Ovary (tissue), 9 donors: ENCODE data around the gene ALK. TPM values are rescaled to one million over a fixed set of nuclear protein-coding genes. Genes with fewer than 3 reads are reported as not detected.

ENCODE experiments used
- DNase-seq, 5 donors: peaks; one replicate each; pipeline ENCODE4 v3.0.0-alpha.2; 2019 to 2020
- H3K27ac ChIP-seq, 2 donors: fragments of 200-600 bp; one replicate each; pipeline versions ENCODE4 v1.5.1 to v1.8.0; 2019 to 2022
- H3K27me3 ChIP-seq: fragments of 200-600 bp; one replicate; pipeline ENCODE4 v1.8.0; 2022
- H3K36me3 ChIP-seq: fragments of 200-600 bp; sonication (generic); one replicate; pipeline ENCODE4 v1.5.1; 2019
- H3K4me1 ChIP-seq: one replicate; pipeline ENCODE4 v1.8.1; 2013; ENCODE audit warnings: mild to moderate bottlenecking, moderate library complexity; ENCODE audit not compliant: insufficient read depth
- H3K4me3 ChIP-seq: fragments of 200-600 bp; sonication (generic); one replicate; pipeline ENCODE4 v1.5.1; 2017
- H3K9me3 ChIP-seq, 2 donors: fragments of 200-600 bp in 1 of 2; sonication (generic) in 1 of 2; one replicate each; pipeline versions ENCODE4 v1.5.1 to v1.8.1; 2013 to 2019; ENCODE audit warnings: mild to moderate bottlenecking in 1 of 2, moderate library complexity in 1 of 2
- EP300 ChIP-seq: sonication (generic); formaldehyde crosslinking; IDR thresholded peaks from one replicate; pipeline ENCODE4 v1.6.1; 2017; ENCODE audit warnings: antibody characterized with exemption
- POLR2A ChIP-seq: fragments of 450-650 bp; IDR thresholded peaks from one replicate; pipeline ENCODE4 v1.6.1; 2017; ENCODE audit warnings: antibody characterized with exemption, mild to moderate bottlenecking, moderate library complexity
- WGBS, 3 donors: extraction: QIAGEN DNeasy Blood & Tissue Kit in 1 of 3; methylation state at CpG; one replicate each; pipeline versions ENCODE4 v1.1.5 to v1.1.7; 2013 to 2017; 5-methylcytosine and 5-hydroxymethylcytosine counted together
- intact Hi-C, 4 donors: fragments of 100-400 bp; cut with DNase I; formaldehyde crosslinking; loops; one replicate each; pipeline versions ENCODE4 v1.11.0 to v1.15.1; 2022 to 2023
- polyA plus RNA-seq, 2 donors: library from polyadenylated mRNA; stranded (reverse); fragments of 200-250 nt in 1 of 2; fragments of 350-450 nt in 1 of 2; fragmentation: Illumina TruSeq in 1 of 2; extraction: RNeasy Lipid Tissue Mini Kit (QIAGEN cat#74804) in 1 of 2; gene quantifications; one replicate each; pipeline ENCODE4 v1.2.3, GENCODE V29; 2013 to 2014
- total RNA-seq, 7 donors: library from RNA; depleted of rRNA in 2 of 7; stranded (reverse); fragments of >200 nt in 2 of 7; fragmentation: NEBNext Ultra II Directional in 3 of 7; extraction: Animal tissue kit (Norgen Biotek cat#: 25700) in 3 of 7; gene quantifications; one replicate each; pipeline versions ENCODE4 v1.1.0 to v1.2.4, GENCODE V29; 2016 to 2023
- TF ChIP-seq, protein P1 (sequence below), 3 donors: fragments of 450-650 bp in 2 of 3; fragments of 200-600 bp in 1 of 3; IDR thresholded peaks; one replicate each; pipeline versions ENCODE4 v1.5.1 to v1.8.0; 2016 to 2022; ENCODE audit warnings: antibody characterized with exemption in 3 of 3, mild to moderate bottlenecking in 1 of 3
- donor health status: DM: no; HTN: no; CAD: no; lungs with moderate emphysema.
- donor health status: DM: no; HTN: no; CAD: no.
- donor health status: Bipolar disorder and iron deficiency.
- donor health status: DM: yes; HTN: yes; CAD: no.
- donor health status: DM: no; HTN: no; CAD: no.
- donor health status: DM: yes; HTN: yes; CAD: no.

Gene ALK
- total and polyA plus RNA-seq, 9 donors, result 0.05 to 1.7 (median 0.23) TPM; not detected in 1

DNA sequence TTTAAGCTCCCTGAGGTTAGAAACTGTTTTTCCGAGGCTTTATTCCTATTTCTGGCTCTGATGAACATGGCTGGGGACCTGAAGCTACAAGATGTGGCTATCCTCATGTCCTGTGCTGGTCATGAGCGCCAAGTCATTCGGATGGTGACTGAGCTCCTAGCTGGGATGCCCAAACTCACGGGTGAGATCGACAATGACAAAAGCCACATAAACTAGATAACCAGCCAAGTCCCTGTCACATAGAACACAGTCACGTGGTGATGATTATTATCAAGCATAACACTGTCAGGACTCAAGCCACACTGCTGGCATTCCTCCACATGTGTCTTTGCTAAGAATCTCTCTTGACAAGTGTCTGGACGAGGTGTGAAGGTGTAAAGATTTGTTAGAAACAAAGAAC, 531.2 kb downstream of the ALK start:
- Histone ChIP-seq H3K9me3 (no peaks in the 10 kb centered on the region), H3K36me3 (no peaks in the 10 kb centered on the region), H3K27me3 (no peaks in the 10 kb centered on the region), H3K27ac (no peak overlapping the region), H3K4me1 (no peaks in the 10 kb centered on the region), H3K4me3 (no peak overlapping the region)
- intact Hi-C loops, result no loop called here
- TF ChIP-seq, protein P1, sequence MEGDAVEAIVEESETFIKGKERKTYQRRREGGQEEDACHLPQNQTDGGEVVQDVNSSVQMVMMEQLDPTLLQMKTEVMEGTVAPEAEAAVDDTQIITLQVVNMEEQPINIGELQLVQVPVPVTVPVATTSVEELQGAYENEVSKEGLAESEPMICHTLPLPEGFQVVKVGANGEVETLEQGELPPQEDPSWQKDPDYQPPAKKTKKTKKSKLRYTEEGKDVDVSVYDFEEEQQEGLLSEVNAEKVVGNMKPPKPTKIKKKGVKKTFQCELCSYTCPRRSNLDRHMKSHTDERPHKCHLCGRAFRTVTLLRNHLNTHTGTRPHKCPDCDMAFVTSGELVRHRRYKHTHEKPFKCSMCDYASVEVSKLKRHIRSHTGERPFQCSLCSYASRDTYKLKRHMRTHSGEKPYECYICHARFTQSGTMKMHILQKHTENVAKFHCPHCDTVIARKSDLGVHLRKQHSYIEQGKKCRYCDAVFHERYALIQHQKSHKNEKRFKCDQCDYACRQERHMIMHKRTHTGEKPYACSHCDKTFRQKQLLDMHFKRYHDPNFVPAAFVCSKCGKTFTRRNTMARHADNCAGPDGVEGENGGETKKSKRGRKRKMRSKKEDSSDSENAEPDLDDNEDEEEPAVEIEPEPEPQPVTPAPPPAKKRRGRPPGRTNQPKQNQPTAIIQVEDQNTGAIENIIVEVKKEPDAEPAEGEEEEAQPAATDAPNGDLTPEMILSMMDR (IDR thresholded peaks at IDR 0.05), result no peak
- DNase-seq, result no peak
- 66 to 70% (median 67%) methylated on average over 7 of the region's 7 CpGs for WGBS, 3 donors

DNA sequence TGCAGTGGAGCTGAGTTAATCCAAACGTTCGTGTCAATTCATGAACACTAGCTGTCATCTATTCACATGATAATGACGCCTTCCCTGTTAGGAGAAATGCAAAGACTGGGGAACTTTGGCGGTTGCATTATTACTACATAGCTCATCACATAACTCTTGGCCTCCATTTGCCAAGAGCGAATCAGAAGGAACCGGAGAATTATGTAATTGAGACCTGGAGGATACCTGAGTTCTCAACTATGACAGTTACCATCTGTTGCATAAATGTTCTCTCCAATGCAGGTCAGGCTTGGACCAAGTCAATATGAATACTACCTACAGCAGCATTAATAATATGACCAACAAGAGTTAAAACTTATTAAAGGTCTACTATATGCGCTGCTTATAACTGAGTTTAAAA, 531.7 kb downstream of the ALK start:
- no peaks in the 10 kb centered on the region for H3K36me3 ChIP-seq
- DNase-seq, result no peak
- no peaks in the 10 kb centered on the region for H3K27me3 ChIP-seq
- H3K9me3 ChIP-seq, result no peaks in the 10 kb centered on the region
- intact Hi-C loops, result no loop called here
- H3K27ac ChIP-seq, result no peak overlapping the region
- no peak overlapping the region for H3K4me3 ChIP-seq
- 89 to 92% (median 92%) methylated on average over 7 of the region's 7 CpGs for WGBS, 3 donors
- no peaks in the 10 kb centered on the region for H3K4me1 ChIP-seq
- no peak for TF ChIP-seq EP300
- no peak for TF ChIP-seq POLR2A
- TF ChIP-seq, protein P1 (IDR thresholded peaks at IDR 0.05), result no peak

DNA sequence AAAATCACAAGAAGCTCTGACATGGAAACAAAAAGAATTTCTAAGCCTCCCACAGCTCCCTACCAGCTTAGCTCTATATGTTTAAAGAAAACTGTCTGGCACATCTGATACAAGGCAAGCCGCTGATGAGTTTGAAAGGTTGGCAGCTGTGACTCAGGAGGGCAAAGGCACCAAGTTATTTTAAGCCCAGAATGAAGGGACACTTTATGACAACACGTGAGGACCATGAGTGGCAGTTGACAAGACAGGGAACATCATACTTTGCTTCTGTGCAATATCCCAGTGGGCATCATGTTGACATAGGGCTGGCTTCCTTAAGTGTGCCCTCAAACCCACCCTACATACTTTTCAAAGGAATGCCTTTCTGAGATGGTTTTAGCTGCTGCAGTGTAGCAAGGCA, 533.3 kb downstream of the ALK start:
- H3K36me3 ChIP-seq, result no peaks in the 10 kb centered on the region
- DNase-seq, result no peak
- no peaks in the 10 kb centered on the region for H3K27me3 ChIP-seq
- no peaks in the 10 kb centered on the region for H3K4me1 ChIP-seq
- H3K9me3 ChIP-seq, result no peaks in the 10 kb centered on the region
- no peak overlapping the region for H3K27ac ChIP-seq
- intact Hi-C loops, result no loop called here
- TF ChIP-seq EP300 (no peak), POLR2A (no peak)
- TF ChIP-seq, protein P1 (IDR thresholded peaks at IDR 0.05), result no peak
- no peak overlapping the region for H3K4me3 ChIP-seq
- WGBS, 3 donors, result 77 to 84% (median 81%) methylated on average over 2 of the region's 2 CpGs

DNA sequence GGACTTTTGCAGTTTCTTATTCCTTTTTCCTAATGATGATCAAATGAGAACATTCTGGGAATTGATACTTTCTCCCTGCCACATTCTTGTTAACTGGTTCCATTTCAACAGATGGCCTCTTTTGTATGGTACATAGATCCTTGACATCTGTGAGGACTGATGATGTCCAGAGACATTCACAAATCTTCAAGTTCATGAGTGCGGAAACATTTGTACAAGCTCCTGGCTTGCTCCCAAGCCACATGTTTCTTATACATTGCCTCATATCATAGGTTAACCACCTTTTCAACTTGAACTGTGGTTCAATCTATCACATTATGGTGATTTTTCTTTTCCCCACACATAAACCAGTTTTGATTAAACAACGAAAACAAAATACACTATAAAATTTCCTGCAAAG, 538.9 kb downstream of the ALK start:
- no peaks in the 10 kb centered on the region for H3K4me1 ChIP-seq
- no peak for TF ChIP-seq POLR2A
- TF ChIP-seq EP300, result no peak
- TF ChIP-seq, protein P1 (IDR thresholded peaks at IDR 0.05), result no peak
- H3K27ac ChIP-seq, result no peak overlapping the region
- intact Hi-C loops, result no loop called here
- no peaks in the 10 kb centered on the region for H3K9me3 ChIP-seq
- no peak for DNase-seq
- H3K36me3 ChIP-seq, result no peaks in the 10 kb centered on the region
- H3K27me3 ChIP-seq, result no peaks in the 10 kb centered on the region
- WGBS, 3 donors, result 35 to 63% (median 51%) methylated on average over 2 of the region's 2 CpGs
- no peak overlapping the region for H3K4me3 ChIP-seq

DNA sequence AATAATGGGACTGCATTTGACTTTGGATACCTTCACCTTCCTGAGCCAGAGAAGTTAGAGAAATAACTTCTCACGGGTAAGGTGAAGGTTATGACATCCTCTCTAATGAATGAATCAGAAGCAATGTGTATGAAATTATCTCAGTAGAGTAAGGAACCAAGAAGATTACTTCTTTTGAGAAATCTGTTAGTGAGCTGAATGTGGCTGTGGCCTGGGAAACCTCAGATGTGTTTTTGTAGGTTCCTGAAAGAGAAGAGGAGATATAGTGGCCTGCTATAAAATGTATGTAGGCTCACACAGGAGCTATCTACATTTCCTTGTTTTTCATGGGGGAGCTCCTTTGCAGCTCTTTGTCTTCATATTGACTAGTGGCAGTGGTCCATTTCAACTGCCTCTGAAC, 543.6 kb downstream of the ALK start:
- no peaks in the 10 kb centered on the region for H3K9me3 ChIP-seq
- H3K27ac ChIP-seq, result no peak overlapping the region
- no peak overlapping the region for H3K4me3 ChIP-seq
- TF ChIP-seq EP300 (no peak), POLR2A (no peak)
- TF ChIP-seq, protein P1 (IDR thresholded peaks at IDR 0.05), result no peak
- H3K4me1 ChIP-seq, result no peaks in the 10 kb centered on the region
- intact Hi-C loops, result no loop called here
- H3K27me3 ChIP-seq, result no peaks in the 10 kb centered on the region
- no peaks in the 10 kb centered on the region for H3K36me3 ChIP-seq
- WGBS, 3 donors, result 54 to 79% (median 67%) methylated on average over 1 of the region's 1 CpG
- no peak for DNase-seq
